ENCODE results near the gene BNC2.
"Not testable (repeated sequence)": the region's sequence is repeated elsewhere in the genome, so short reads cannot be mapped to it uniquely, and the experiment has no call there.

Gene BNC2

GRCh38 chr9:16572005-16572734 lies 298.3 kb downstream of the BNC2 start:
- no peak for DNase-seq

- DNase-seq = no peak
These were observed 299.2 kb downstream of the BNC2 start for GRCh38 chr9:16571127-16571802.

GRCh38 chr9:16563446-16563845 lies 307.0 kb downstream of the BNC2 start:
- no peak for DNase-seq

- no peak for DNase-seq
These were observed 309.3 kb downstream of the BNC2 start for GRCh38 chr9:16561121-16561520.

- no peak for DNase-seq
These were observed 310.9 kb downstream of the BNC2 start for GRCh38 chr9:16559418-16560188.

- DNase-seq = no peak
These were observed 314.7 kb downstream of the BNC2 start for GRCh38 chr9:16555802-16556201.

- no peak for DNase-seq
These were observed 316.5 kb downstream of the BNC2 start for GRCh38 chr9:16553869-16554540.

- no peak for DNase-seq
These were observed 318.2 kb downstream of the BNC2 start for GRCh38 chr9:16552252-16552651.

GRCh38 chr9:16551692-16552091 lies 318.8 kb downstream of the BNC2 start:
- no peak for DNase-seq

GRCh38 chr9:16545639-16546038 lies 324.8 kb downstream of the BNC2 start:
- no peak for DNase-seq

- no peak for DNase-seq
These were observed 325.6 kb downstream of the BNC2 start for GRCh38 chr9:16544842-16545241.

- DNase-seq = no peak
These were observed 326.8 kb downstream of the BNC2 start for GRCh38 chr9:16543686-16544085.

GRCh38 chr9:16543225-16543624 lies 327.2 kb downstream of the BNC2 start:
- DNase-seq = no peak

- no peak for DNase-seq
These were observed 328.2 kb downstream of the BNC2 start for GRCh38 chr9:16542290-16542689.

- no peak for DNase-seq
These were observed 329.5 kb downstream of the BNC2 start for GRCh38 chr9:16540743-16541613.

- not testable (repeated sequence) for DNase-seq
These were observed 330.8 kb downstream of the BNC2 start for GRCh38 chr9:16539626-16540025.

- DNase-seq = no peak
These were observed 334.9 kb downstream of the BNC2 start for GRCh38 chr9:16535555-16535954.

GRCh38 chr9:16532681-16533450 lies 337.6 kb downstream of the BNC2 start:
- no peak for DNase-seq

- no peak for DNase-seq
These were observed 338.2 kb downstream of the BNC2 start for GRCh38 chr9:16532272-16532671.

- DNase-seq = no peak
These were observed 339.5 kb downstream of the BNC2 start for GRCh38 chr9:16530669-16531642.

Measured in activated CD4-positive, CD25-positive, alpha-beta regulatory T cell treated with anti-CD3 and anti-CD28 coated beads, Interleukin-2, amount 50 U/mL, for 72 hours (primary cell).